Activated CD4-positive, CD25-positive, alpha-beta regulatory T cell (primary cell): Measurements from ENCODE around the gene KDM6A.
"Not testable (repeated sequence)": the region's sequence is repeated elsewhere in the genome, so short reads cannot be mapped to it uniquely, and the experiment has no call there.

Source experiments
- DNase-seq, 4 experiments: peaks; one replicate each; lab custom pipeline; 2025; lab: John Stamatoyannopoulos, UW

KDM6A gene

DNA sequence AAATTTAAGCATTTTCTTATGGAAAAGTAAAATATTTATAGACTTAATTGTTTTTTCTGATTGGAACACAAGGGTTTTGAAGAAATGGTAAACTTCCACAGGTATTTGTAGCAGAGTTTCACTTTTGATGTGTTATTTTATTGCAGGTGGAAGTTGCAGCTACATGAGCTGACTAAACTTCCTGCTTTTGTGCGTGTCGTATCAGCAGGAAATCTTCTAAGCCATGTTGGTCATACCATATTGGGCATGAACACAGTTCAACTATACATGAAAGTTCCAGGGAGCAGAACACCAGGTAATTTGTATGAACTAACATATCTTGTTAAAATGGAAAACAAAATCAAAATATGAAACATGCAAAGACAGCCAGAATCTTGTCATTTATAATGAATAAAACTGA lies 210.3 kb downstream of the KDM6A start:
- no peak for DNase-seq

- no peak for DNase-seq
Measured at GRCh38 chrX:45110494-45110893, 237.5 kb downstream of the KDM6A start.

DNA sequence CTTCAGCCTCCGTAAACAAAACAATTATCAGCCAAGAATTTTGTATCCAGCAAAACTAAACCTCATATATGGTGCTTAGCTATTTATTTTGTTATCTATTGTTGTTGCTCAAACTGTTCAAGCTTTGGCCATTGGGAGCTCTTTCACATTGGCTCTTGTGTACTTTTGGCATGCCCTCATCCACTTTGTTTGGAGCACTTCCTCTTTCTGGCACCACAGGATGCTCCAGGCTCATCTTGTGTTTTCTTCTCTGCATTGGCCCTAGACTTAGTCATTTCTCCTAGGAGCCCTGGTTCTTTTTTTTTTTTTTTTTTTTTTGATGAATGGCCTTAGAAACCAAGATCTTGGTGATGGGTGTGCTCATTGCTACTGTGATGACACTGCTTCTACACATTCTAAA lies 253.2 kb downstream of the KDM6A start:
- DNase-seq, result no peak

- no peak for DNase-seq
Measured at GRCh38 chrX:45128896-45129454, 256.0 kb downstream of the KDM6A start.

GRCh38 chrX:45133465-45133864 lies 260.5 kb downstream of the KDM6A start:
- DNase-seq, result no peak

GRCh38 chrX:45134315-45134731 lies 261.3 kb downstream of the KDM6A start:
- no peak for DNase-seq

DNA sequence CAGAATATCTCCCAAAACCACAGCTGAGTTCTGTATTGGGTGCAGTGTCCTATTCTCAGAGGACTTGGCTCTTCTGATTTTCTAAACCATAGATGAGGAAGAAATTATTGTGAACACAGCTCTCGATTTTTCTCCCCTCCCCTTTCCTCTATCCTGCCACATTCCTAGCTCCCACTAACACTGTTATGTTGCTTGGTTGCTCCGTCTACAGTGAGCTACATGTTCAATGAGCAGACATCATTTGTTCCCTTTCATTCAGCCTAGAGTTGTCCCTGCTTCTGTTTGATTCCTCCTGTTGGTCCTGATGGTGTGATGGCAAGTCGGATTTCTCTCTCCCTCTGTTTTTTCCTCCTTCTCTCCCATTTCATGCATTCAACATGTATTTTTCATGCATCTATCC lies 261.8 kb downstream of the KDM6A start:
- no peak for DNase-seq

- not testable (repeated sequence) for DNase-seq
Measured at GRCh38 chrX:45135391-45136075, 262.5 kb downstream of the KDM6A start.

DNA sequence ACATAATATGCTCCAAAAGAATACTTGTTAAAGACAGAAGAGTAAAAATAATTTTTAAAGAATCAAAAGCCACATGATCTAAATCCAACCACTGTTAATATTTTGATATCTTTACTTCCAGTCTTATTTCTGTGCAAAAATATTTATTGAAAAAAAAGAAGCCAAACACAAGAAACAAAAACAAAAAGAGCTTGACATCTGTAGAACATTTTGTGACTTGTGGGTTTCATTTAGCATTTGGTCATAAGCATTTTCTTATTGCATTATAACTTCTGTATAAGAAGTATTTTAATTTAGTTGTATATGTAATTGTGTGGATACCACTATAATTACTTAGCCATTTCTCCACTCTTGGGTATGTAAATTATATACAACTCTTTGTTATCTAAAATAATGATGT lies 264.5 kb downstream of the KDM6A start:
- DNase-seq, result no peak

- no peak for DNase-seq
Measured at GRCh38 chrX:45138525-45138924, 265.5 kb downstream of the KDM6A start.

DNA sequence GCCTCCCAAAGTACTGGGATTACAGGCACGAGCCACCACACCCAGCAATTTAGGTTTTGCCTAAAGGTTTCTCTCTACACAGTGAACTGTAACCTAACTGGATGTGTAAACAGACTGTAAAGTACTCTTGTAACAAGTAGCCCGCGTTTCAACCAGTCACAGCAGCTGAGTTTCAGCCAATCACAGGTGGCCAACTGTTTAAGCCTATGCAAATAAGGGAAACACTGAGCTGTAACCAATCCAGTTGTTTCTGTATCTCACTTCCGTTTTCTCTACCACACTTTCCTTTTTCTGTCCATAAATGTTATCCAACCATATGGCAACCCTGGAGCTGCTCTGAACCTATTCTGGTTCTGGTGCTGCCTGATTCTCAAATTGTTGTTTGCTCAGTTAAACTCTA lies 267.8 kb downstream of the KDM6A start:
- no peak for DNase-seq

GRCh38 chrX:45142185-45142584 lies 269.2 kb downstream of the KDM6A start:
- DNase-seq, result no peak

GRCh38 chrX:45143455-45143854 lies 270.5 kb downstream of the KDM6A start:
- no peak for DNase-seq

- DNase-seq, result no peak
Measured at GRCh38 chrX:45145492-45146215, 272.7 kb downstream of the KDM6A start.

- DNase-seq, result no peak
Measured at GRCh38 chrX:45150821-45151220, 277.8 kb downstream of the KDM6A start.

DNA sequence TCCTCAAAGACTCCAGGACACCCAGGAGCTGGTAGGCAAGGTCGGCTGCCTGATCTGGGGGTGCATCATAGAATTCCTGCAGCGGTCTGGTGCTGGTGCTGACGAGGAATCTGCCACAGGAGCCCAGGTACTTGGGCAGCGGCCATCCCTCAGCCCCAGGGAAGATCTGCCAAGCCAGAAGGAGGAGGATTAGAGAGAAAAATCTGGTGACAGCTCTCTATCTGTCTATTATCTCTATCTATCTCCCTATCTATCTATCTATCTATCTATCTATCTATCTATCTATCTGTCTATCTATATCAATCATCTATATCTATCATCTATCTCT lies 281.0 kb downstream of the KDM6A start:
- DNase-seq, result no peak

DNA sequence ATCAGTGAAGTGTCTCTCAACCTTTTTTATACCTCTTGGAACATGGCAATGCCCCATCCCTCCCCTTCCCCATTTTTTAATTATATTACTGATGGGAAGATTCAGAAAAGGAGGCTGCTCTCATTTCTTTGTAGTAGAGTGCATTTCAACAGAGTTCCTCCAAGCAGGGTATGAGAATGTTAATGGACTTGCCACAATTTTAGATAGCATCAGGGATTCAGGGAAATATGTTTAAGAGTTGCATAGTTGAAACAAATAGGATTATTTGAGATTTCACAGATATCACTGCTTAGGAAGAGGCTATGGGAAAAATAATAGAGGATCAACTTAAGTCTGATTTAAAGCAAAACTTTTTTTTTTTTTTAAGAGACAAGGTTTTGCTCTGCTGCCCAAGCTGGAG lies 281.5 kb downstream of the KDM6A start:
- DNase-seq, result no peak

- no peak for DNase-seq
Measured at GRCh38 chrX:45157647-45158046, 284.7 kb downstream of the KDM6A start.
